ENCODE results near the gene CBY1.

GRCh38 chr22:38715852-38716251 is 59.4 kb downstream of the CBY1 start:
- TF ChIP-seq, protein P1, sequence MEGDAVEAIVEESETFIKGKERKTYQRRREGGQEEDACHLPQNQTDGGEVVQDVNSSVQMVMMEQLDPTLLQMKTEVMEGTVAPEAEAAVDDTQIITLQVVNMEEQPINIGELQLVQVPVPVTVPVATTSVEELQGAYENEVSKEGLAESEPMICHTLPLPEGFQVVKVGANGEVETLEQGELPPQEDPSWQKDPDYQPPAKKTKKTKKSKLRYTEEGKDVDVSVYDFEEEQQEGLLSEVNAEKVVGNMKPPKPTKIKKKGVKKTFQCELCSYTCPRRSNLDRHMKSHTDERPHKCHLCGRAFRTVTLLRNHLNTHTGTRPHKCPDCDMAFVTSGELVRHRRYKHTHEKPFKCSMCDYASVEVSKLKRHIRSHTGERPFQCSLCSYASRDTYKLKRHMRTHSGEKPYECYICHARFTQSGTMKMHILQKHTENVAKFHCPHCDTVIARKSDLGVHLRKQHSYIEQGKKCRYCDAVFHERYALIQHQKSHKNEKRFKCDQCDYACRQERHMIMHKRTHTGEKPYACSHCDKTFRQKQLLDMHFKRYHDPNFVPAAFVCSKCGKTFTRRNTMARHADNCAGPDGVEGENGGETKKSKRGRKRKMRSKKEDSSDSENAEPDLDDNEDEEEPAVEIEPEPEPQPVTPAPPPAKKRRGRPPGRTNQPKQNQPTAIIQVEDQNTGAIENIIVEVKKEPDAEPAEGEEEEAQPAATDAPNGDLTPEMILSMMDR (IDR thresholded peaks at IDR 0.05): no peak
- TF ChIP-seq POLR2A (IDR thresholded peaks at IDR 0.05): no peak
- TF ChIP-seq POLR2AphosphoS5 (IDR thresholded peaks at IDR 0.05): no peak
- no peak for TF ChIP-seq EP300 (IDR thresholded peaks at IDR 0.05)
